ENCODE data around the gene ATG4C.

DNA sequence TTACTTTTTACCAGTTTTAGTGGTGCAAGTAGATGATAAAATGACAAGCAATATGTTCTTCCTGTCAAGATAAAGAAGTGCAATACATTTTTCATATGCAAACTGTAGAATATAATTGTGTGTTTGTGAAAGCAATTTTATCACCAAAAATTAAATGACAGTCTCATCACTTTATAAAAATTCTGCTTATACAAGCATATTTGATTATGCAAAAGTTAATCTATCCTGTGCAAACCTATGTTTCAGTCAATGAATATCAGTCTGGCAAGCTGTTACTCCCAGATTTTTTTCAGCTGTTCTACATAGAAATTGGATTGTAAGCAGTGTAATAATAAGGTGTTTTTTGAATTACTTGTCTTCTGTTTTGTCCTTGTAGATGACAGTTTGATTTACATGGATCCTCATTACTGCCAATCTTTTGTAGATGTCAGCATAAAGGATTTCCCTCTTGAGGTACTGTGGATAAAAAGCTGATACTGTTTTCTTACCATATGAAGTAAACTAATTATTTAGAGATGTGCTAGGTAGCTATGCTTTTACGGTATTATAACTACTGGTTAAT lies 50.5 kb downstream of the ATG4C start:
- TF ChIP-seq CTCF (IDR thresholded peaks at IDR 0.05) (no peak), POLR2A (IDR thresholded peaks at IDR 0.05) (no peak)
